ENCODE results near the gene WDR41.

- TF ChIP-seq, protein P1, sequence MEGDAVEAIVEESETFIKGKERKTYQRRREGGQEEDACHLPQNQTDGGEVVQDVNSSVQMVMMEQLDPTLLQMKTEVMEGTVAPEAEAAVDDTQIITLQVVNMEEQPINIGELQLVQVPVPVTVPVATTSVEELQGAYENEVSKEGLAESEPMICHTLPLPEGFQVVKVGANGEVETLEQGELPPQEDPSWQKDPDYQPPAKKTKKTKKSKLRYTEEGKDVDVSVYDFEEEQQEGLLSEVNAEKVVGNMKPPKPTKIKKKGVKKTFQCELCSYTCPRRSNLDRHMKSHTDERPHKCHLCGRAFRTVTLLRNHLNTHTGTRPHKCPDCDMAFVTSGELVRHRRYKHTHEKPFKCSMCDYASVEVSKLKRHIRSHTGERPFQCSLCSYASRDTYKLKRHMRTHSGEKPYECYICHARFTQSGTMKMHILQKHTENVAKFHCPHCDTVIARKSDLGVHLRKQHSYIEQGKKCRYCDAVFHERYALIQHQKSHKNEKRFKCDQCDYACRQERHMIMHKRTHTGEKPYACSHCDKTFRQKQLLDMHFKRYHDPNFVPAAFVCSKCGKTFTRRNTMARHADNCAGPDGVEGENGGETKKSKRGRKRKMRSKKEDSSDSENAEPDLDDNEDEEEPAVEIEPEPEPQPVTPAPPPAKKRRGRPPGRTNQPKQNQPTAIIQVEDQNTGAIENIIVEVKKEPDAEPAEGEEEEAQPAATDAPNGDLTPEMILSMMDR (IDR thresholded peaks at IDR 0.05) = no peak
- TF ChIP-seq POLR2A (IDR thresholded peaks at IDR 0.05) = no peak
Measured at GRCh38 chr5:77423022-77423750, 68.9 kb downstream of the WDR41 start.

Measured in esophagus squamous epithelium (tissue), 4 donors.